HFF-Myc (cell line): ENCODE results near the gene ZNF580.

Experiments
- DNase-seq: peaks from one replicate; pipeline ENCODE4 v3.0.0-alpha.2; 2011; ENCODE audit warnings: low read depth; ENCODE audit errors: extremely low read depth
- H3K4me3 ChIP-seq: replicated peaks from 2 replicates; pipeline ENCODE4 v1.5.1; 2011; ENCODE audit warnings: low read depth, mild to moderate bottlenecking, control low read depth, low read length
- CTCF ChIP-seq: IDR thresholded peaks from 2 replicates; pipeline ENCODE4 v1.5.1; 2012; ENCODE audit warnings: mild to moderate bottlenecking, low read depth, low read length, control low read depth; ENCODE audit errors: missing control alignments

The ZNF580 gene

GRCh38 chr19:55613930-55614710 lies 26.7 kb upstream of the ZNF580 start:
- no peak for TF ChIP-seq CTCF
- no peak overlapping the region for H3K4me3 ChIP-seq
- DNase-seq: no peak

GRCh38 chr19:55614711-55615542 lies 25.9 kb upstream of the ZNF580 start:
- DNase-seq: no peak
- no peak for TF ChIP-seq CTCF
- no peak overlapping the region for H3K4me3 ChIP-seq

- DNase-seq: no peak
- no peak for TF ChIP-seq CTCF
- no peak overlapping the region for H3K4me3 ChIP-seq
Observed at GRCh38 chr19:55615543-55616394, 25.0 kb upstream of the ZNF580 start.

GRCh38 chr19:55616395-55616875 lies 24.4 kb upstream of the ZNF580 start:
- no peak for TF ChIP-seq CTCF

GRCh38 chr19:55617426-55617825 lies 23.4 kb upstream of the ZNF580 start:
- H3K4me3 ChIP-seq: no peak overlapping the region
- no peak for DNase-seq
- TF ChIP-seq CTCF: no peak

More at GRCh38 chr19:55616395-55616875, 24.4 kb upstream of the ZNF580 start:
- no peak overlapping the region for H3K4me3 ChIP-seq
- no peak for DNase-seq

- no peak for DNase-seq
- no peak for TF ChIP-seq CTCF
- no peak overlapping the region for H3K4me3 ChIP-seq
Observed at GRCh38 chr19:55618426-55618825, 22.4 kb upstream of the ZNF580 start.
